K562 (cell line): ENCODE results near the gene SERPINF2. TPM values are rescaled to one million over a fixed set of nuclear protein-coding genes. Genes with fewer than 3 reads are reported as not detected.

Experiments
- BCL6 ChIP-seq: fragments of 250-450 bp; sonication (Bioruptor Pico); IDR thresholded peaks from 2 replicates; pipeline ENCODE4 v1.4.0; 2020
- HLTF ChIP-seq: fragments of 450-650 bp; IDR thresholded peaks from 2 replicates; pipeline ENCODE4 v1.6.1; 2016
- MAFF ChIP-seq: IDR thresholded peaks from 2 replicates; pipeline ENCODE4 v1.6.1; 2012; ENCODE audit warnings: low read length, improper control_type of control experiment
- NR1H2 ChIP-seq: sonication (generic); formaldehyde crosslinking; IDR thresholded peaks from 2 replicates; pipeline ENCODE4 v1.4.0; 2020; ENCODE audit warnings: mild to moderate bottlenecking, missing genetic modification reagents
- TOE1 ChIP-seq, 2 experiments: fragments of 450-650 bp in 1 of 2; sonication (generic) in 1 of 2; formaldehyde crosslinking in 1 of 2; IDR thresholded peaks; 2 replicates each; pipeline versions ENCODE4 v1.7.1 to v1.8.0; 2016 to 2022; ENCODE audit warnings: borderline replicate concordance in 2 of 2, mild to moderate bottlenecking in 2 of 2, antibody characterized with exemption in 1 of 2, inconsistent platforms in 1 of 2, low read depth in 1 of 2, missing genetic modification reagents in 1 of 2, moderate library complexity in 1 of 2
- ZBTB8A ChIP-seq: fragments of 450-650 bp; IDR thresholded peaks from 2 replicates; pipeline ENCODE4 v1.6.1; 2018; ENCODE audit warnings: mild to moderate bottlenecking, moderate library complexity; ENCODE audit not compliant: partially characterized antibody
- ZNF23 ChIP-seq: fragments of 250-450 bp; sonication (Bioruptor Pico); IDR thresholded peaks from 2 replicates; pipeline ENCODE4 v1.4.0; 2020; ENCODE audit warnings: mild to moderate bottlenecking
- polyA plus RNA-seq, 8 experiments: library from polyadenylated mRNA; depleted of rRNA in 4 of 8; stranded (reverse) in 5 of 8; unstranded in 3 of 8; fragments of >200 nt; fragmentation: Nextera tagmentation in 2 of 8; fragmentation: Illumina TruSeq in 1 of 8; extraction: Ambion mirVana in 2 of 8; extraction: Trizol in 1 of 8; gene quantifications; 2 replicates each; pipeline versions ENCODE4 v1.2.1 to v1.2.3, GENCODE V29; 2011 to 2014; ENCODE audit warnings: inconsistent platforms in 1 of 8, missing spikeins in 1 of 8
- total RNA-seq, 7 experiments: library from RNA; depleted of rRNA in 6 of 7; stranded (reverse); fragments of >200 nt in 6 of 7; fragmentation: Illumina TruSeq in 2 of 7; extraction: Trizol in 2 of 7; gene quantifications; 2 replicates each; pipeline versions ENCODE4 v1.2.1 to v1.2.3, GENCODE V29; 2011 to 2021; ENCODE audit warnings: low replicate concordance in 1 of 7
- TF ChIP-seq, protein P1 (sequence below), 2 experiments: fragments of 150-350 bp in 1 of 2; IDR thresholded peaks; 2 replicates each; pipeline ENCODE4 v1.6.1; 2012 to 2016; ENCODE audit warnings: low read depth in 2 of 2, low read length in 2 of 2, mild to moderate bottlenecking in 1 of 2, moderate library complexity in 1 of 2
- TF ChIP-seq, protein P2 (sequence below), 2 experiments: fragments of 450-650 bp; formaldehyde crosslinking in 1 of 2; IDR thresholded peaks; 2 replicates each; pipeline versions ENCODE4 v1.4.0 to v1.6.1; 2014 to 2020; ENCODE audit warnings: mild to moderate bottlenecking in 2 of 2, borderline replicate concordance in 1 of 2, low read depth in 1 of 2
- TF ChIP-seq, protein P3 (sequence below): fragments of 450-650 bp; formaldehyde crosslinking; IDR thresholded peaks from 2 replicates; pipeline ENCODE4 v1.4.0; 2020; ENCODE audit warnings: mild to moderate bottlenecking, mixed read lengths
- TF ChIP-seq, protein P4 (sequence below): fragments of 250-450 bp; sonication (Bioruptor Pico); IDR thresholded peaks from 2 replicates; pipeline ENCODE4 v1.8.0; 2021; ENCODE audit warnings: borderline replicate concordance, mild to moderate bottlenecking, moderate library complexity; ENCODE audit not compliant: poor library complexity, severe bottlenecking

The SERPINF2 gene
- total and polyA plus RNA-seq, 9 of the 15 experiments (the other 6 are each of a cell fraction or from before 2014, with no cell fraction given), result 0.22 TPM; not detected in 8

DNA sequence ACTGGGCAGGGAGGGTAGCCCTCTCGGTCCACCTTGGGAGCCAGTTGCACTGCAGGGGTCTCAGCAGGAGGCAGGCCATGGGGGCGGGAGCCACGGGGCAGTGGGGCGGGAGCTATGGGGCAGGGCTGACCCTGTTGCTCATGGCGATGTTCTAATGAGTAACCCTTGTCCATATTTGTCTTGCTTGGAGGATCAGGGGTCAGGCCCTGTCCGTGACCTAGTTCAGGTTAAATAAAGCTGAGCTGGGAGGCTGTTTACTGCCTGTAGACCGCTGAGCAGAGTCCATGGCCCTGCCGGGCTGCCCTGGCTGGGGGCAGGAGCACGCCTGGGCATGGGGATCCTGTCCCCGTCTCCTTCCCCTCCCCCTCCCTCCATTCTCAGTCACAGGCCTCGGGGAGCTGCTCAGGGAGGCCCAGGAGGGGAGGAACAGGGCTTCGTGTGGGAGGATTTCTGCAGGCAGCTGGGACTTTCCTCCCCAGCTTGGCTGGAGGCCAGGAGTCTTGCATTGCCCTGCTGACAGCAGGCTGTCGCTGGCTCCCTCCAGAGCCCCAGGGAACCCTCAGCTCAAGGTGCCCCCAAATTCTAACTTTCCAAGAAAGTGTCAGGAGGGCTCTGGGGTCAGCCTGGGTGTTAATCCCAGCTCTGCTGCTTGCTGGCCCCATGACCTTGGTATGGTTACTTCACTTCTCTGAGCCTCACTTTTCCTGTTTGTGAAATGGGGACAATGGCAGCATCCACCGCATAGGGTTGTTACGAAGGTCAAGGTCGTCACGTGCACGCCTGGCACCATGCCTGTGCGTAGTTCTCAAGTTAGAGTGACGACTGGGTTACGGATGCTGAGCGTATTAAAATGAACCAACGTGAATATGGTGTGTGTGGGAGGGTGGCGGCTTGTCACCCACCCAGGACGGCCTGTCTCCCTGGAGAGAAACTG is 6.1 kb upstream of the SERPINF2 start (continued):
- no peak for TF ChIP-seq TOE1 (IDR thresholded peaks at IDR 0.05; ENCODE audit: borderline replicate concordance)
- TF ChIP-seq TOE1 (CRISPR knock-in tag; IDR thresholded peaks at IDR 0.05; ENCODE audit: borderline replicate concordance, low read depth), result no peak
- no peak for TF ChIP-seq ZNF23
- TF ChIP-seq, protein P1, sequence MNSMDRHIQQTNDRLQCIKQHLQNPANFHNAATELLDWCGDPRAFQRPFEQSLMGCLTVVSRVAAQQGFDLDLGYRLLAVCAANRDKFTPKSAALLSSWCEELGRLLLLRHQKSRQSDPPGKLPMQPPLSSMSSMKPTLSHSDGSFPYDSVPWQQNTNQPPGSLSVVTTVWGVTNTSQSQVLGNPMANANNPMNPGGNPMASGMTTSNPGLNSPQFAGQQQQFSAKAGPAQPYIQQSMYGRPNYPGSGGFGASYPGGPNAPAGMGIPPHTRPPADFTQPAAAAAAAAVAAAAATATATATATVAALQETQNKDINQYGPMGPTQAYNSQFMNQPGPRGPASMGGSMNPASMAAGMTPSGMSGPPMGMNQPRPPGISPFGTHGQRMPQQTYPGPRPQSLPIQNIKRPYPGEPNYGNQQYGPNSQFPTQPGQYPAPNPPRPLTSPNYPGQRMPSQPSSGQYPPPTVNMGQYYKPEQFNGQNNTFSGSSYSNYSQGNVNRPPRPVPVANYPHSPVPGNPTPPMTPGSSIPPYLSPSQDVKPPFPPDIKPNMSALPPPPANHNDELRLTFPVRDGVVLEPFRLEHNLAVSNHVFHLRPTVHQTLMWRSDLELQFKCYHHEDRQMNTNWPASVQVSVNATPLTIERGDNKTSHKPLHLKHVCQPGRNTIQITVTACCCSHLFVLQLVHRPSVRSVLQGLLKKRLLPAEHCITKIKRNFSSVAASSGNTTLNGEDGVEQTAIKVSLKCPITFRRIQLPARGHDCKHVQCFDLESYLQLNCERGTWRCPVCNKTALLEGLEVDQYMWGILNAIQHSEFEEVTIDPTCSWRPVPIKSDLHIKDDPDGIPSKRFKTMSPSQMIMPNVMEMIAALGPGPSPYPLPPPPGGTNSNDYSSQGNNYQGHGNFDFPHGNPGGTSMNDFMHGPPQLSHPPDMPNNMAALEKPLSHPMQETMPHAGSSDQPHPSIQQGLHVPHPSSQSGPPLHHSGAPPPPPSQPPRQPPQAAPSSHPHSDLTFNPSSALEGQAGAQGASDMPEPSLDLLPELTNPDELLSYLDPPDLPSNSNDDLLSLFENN (IDR thresholded peaks at IDR 0.05; ENCODE audit: low read depth in 2 of 2, low read length in 2 of 2), result no peak
- TF ChIP-seq, protein P2, sequence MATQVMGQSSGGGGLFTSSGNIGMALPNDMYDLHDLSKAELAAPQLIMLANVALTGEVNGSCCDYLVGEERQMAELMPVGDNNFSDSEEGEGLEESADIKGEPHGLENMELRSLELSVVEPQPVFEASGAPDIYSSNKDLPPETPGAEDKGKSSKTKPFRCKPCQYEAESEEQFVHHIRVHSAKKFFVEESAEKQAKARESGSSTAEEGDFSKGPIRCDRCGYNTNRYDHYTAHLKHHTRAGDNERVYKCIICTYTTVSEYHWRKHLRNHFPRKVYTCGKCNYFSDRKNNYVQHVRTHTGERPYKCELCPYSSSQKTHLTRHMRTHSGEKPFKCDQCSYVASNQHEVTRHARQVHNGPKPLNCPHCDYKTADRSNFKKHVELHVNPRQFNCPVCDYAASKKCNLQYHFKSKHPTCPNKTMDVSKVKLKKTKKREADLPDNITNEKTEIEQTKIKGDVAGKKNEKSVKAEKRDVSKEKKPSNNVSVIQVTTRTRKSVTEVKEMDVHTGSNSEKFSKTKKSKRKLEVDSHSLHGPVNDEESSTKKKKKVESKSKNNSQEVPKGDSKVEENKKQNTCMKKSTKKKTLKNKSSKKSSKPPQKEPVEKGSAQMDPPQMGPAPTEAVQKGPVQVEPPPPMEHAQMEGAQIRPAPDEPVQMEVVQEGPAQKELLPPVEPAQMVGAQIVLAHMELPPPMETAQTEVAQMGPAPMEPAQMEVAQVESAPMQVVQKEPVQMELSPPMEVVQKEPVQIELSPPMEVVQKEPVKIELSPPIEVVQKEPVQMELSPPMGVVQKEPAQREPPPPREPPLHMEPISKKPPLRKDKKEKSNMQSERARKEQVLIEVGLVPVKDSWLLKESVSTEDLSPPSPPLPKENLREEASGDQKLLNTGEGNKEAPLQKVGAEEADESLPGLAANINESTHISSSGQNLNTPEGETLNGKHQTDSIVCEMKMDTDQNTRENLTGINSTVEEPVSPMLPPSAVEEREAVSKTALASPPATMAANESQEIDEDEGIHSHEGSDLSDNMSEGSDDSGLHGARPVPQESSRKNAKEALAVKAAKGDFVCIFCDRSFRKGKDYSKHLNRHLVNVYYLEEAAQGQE (IDR thresholded peaks at IDR 0.05; ENCODE audit: borderline replicate concordance), result peak; percentile 35; the same call in 1 of the 2 replicates
- TF ChIP-seq, protein P2 (CRISPR knock-in tag; IDR thresholded peaks at IDR 0.05; ENCODE audit: low read depth), result no peak
- TF ChIP-seq BCL6, result no peak
- no peak for TF ChIP-seq NR1H2 (CRISPR knock-in tag)
- TF ChIP-seq, protein P3, sequence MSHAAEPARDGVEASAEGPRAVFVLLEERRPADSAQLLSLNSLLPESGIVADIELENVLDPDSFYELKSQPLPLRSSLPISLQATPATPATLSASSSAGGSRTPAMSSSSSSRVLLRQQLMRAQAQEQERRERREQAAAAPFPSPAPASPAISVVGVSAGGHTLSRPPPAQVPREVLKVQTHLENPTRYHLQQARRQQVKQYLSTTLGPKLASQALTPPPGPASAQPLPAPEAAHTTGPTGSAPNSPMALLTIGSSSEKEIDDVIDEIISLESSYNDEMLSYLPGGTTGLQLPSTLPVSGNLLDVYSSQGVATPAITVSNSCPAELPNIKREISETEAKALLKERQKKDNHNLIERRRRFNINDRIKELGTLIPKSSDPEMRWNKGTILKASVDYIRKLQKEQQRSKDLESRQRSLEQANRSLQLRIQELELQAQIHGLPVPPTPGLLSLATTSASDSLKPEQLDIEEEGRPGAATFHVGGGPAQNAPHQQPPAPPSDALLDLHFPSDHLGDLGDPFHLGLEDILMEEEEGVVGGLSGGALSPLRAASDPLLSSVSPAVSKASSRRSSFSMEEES (CRISPR knock-in tag), result no peak
- TF ChIP-seq HLTF, result no peak
- TF ChIP-seq ZBTB8A, result no peak
- no peak for TF ChIP-seq MAFF
- TF ChIP-seq, protein P4, sequence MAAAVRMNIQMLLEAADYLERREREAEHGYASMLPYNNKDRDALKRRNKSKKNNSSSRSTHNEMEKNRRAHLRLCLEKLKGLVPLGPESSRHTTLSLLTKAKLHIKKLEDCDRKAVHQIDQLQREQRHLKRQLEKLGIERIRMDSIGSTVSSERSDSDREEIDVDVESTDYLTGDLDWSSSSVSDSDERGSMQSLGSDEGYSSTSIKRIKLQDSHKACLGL, result no peak
